Stimulated activated CD8-positive, alpha-beta memory T cell treated with anti-CD3 and anti-CD28 coated beads, Interleukin-4, amount 100 ng/mL, for 1 hour (primary cell): ENCODE measurements around the gene CDH22.

Experiments
- DNase-seq, 2 donors: peaks; one replicate each; pipeline ENCODE4 v3.0.0-alpha.2; 2020; ENCODE audit warnings: low read depth in 2 of 2, low spot score in 1 of 2

The CDH22 gene

GRCh38 chr20:46173652-46174468 is 134.4 kb downstream of the CDH22 start:
- no peak for DNase-seq

- DNase-seq, result no peak
Observed at GRCh38 chr20:46172961-46173536, 135.2 kb downstream of the CDH22 start.

- no peak for DNase-seq
Observed at GRCh38 chr20:46172455-46172854, 135.8 kb downstream of the CDH22 start.

- no peak for DNase-seq
Observed at GRCh38 chr20:46171909-46172308, 136.4 kb downstream of the CDH22 start.

GRCh38 chr20:46171476-46171875 is 136.8 kb downstream of the CDH22 start:
- no peak for DNase-seq

- no peak for DNase-seq
Observed at GRCh38 chr20:46169245-46170171, 138.8 kb downstream of the CDH22 start.

GRCh38 chr20:46168438-46168837 is 139.9 kb downstream of the CDH22 start:
- DNase-seq, result no peak

GRCh38 chr20:46167080-46167479 is 141.2 kb downstream of the CDH22 start:
- DNase-seq, result no peak

- no peak for DNase-seq
Observed at GRCh38 chr20:46164254-46164653, 144.0 kb downstream of the CDH22 start.

- DNase-seq, result no peak
Observed at GRCh38 chr20:46161921-46162320, 146.4 kb downstream of the CDH22 start.

GRCh38 chr20:46160661-46161060 is 147.6 kb downstream of the CDH22 start:
- DNase-seq, result no peak

- no peak for DNase-seq
Observed at GRCh38 chr20:46159101-46159897, 149.0 kb downstream of the CDH22 start.

GRCh38 chr20:46158476-46158987 is 149.8 kb downstream of the CDH22 start:
- no peak for DNase-seq

GRCh38 chr20:46157625-46158024 is 150.7 kb downstream of the CDH22 start:
- DNase-seq, result no peak

GRCh38 chr20:46157076-46157592 is 151.2 kb downstream of the CDH22 start:
- no peak for DNase-seq

GRCh38 chr20:46156065-46156464 is 152.2 kb downstream of the CDH22 start:
- DNase-seq, result no peak

- DNase-seq, result no peak
Observed at GRCh38 chr20:46154796-46155195, 153.5 kb downstream of the CDH22 start.

GRCh38 chr20:46154305-46154704 is 154.0 kb downstream of the CDH22 start:
- DNase-seq, result no peak

GRCh38 chr20:46152824-46153586 is 155.3 kb downstream of the CDH22 start:
- DNase-seq, result no peak

- DNase-seq, result no peak
Observed at GRCh38 chr20:46151936-46152335, 156.4 kb downstream of the CDH22 start.
